CD14-positive monocyte (primary cell): ENCODE data around the gene MPL. TPM values are rescaled to one million over a fixed set of nuclear protein-coding genes. Genes with fewer than 3 reads are reported as not detected.

ENCODE experiments used
- DNase-seq, 3 donors: peaks; one replicate each; pipeline ENCODE4 v3.0.0-alpha.2; 2011 to 2022
- H2AFZ ChIP-seq: 2 replicates; pipeline ENCODE4 v1.6.0; 2012; ENCODE audit warnings: mild to moderate bottlenecking, low read depth, low read length, inconsistent platforms; ENCODE audit not compliant: insufficient read depth, poor library complexity, severe bottlenecking
- H3K27ac ChIP-seq, 2 donors: 1 replicate in 1 of 2; 2 replicates in 1 of 2; pipeline ENCODE4 v1.5.1; 2012 to 2013; ENCODE audit warnings: low read length in 2 of 2, control low read depth in 1 of 2, inconsistent platforms in 1 of 2, low read depth in 1 of 2, mild to moderate bottlenecking in 1 of 2
- H3K27me3 ChIP-seq, 2 donors: one replicate each; pipeline versions ENCODE4 v1.6.0 to v1.6.1; 2011 to 2013; ENCODE audit warnings: low read length in 2 of 2; ENCODE audit not compliant: control insufficient read depth in 2 of 2, insufficient read depth in 2 of 2
- H3K36me3 ChIP-seq, 2 donors: replicated peaks in 1 of 2; 1 replicate in 1 of 2; 2 replicates in 1 of 2; pipeline versions ENCODE4 v1.5.1 to v1.6.1; 2012 to 2013; ENCODE audit warnings: low read length in 2 of 2, control low read depth in 1 of 2, inconsistent platforms in 1 of 2, mild to moderate bottlenecking in 1 of 2; ENCODE audit not compliant: insufficient read depth in 2 of 2, control insufficient read depth in 1 of 2
- H3K4me1 ChIP-seq, 2 donors: 1 replicate in 1 of 2; 2 replicates in 1 of 2; pipeline versions ENCODE4 v1.5.1 to v1.6.1; 2012 to 2013; ENCODE audit warnings: low read length in 2 of 2, control low read depth in 1 of 2, inconsistent platforms in 1 of 2, mild to moderate bottlenecking in 1 of 2, moderate library complexity in 1 of 2; ENCODE audit not compliant: insufficient read depth in 2 of 2, control insufficient read depth in 1 of 2
- H3K4me2 ChIP-seq: replicated peaks from 2 replicates; pipeline ENCODE3; 2012; ENCODE audit warnings: low read length, moderate library complexity, mild to moderate bottlenecking; ENCODE audit not compliant: poor library complexity, severe bottlenecking; ENCODE audit errors: extremely low read depth
- H3K4me3 ChIP-seq, 3 experiments: fragments of 200-600 bp in 1 of 3; sonication (generic) in 1 of 3; replicated peaks in 1 of 3; 1 replicate in 2 of 3; 2 replicates in 1 of 3; pipeline ENCODE4 v1.5.1; 2011 to 2013; ENCODE audit warnings: low read length in 3 of 3, mild to moderate bottlenecking in 3 of 3, control low read depth in 2 of 3, low read depth in 2 of 3, inconsistent platforms in 1 of 3, moderate library complexity in 1 of 3
- H3K79me2 ChIP-seq: 2 replicates; pipeline ENCODE4 v1.6.0; 2012; ENCODE audit warnings: mild to moderate bottlenecking, control low read depth, inconsistent platforms, low read length, moderate library complexity; ENCODE audit not compliant: insufficient read depth
- H3K9ac ChIP-seq: 2 replicates; pipeline ENCODE4 v1.6.0; 2017; ENCODE audit warnings: low read length, mild to moderate bottlenecking; ENCODE audit not compliant: insufficient read depth, poor library complexity, severe bottlenecking
- H3K9me3 ChIP-seq, 2 donors: replicated peaks in 1 of 2; 1 replicate in 1 of 2; 2 replicates in 1 of 2; pipeline versions ENCODE4 v1.5.1 to v1.6.1; 2012 to 2013; ENCODE audit warnings: low read length in 2 of 2, control low read depth in 1 of 2; ENCODE audit not compliant: control insufficient read depth in 1 of 2, insufficient read depth in 1 of 2
- H4K20me1 ChIP-seq: 2 replicates; pipeline ENCODE4 v1.6.0; 2012; ENCODE audit warnings: mild to moderate bottlenecking, low read length, control low read depth, moderate library complexity; ENCODE audit not compliant: insufficient read depth
- H3K27ac Mint-ChIP-seq, 7 donors: one replicate each; pipeline ENCODE4 v1.8.0; 2020; ENCODE audit warnings: mild to moderate bottlenecking in 7 of 7, mixed read lengths in 7 of 7, moderate library complexity in 6 of 7, inconsistent platforms in 2 of 7
- H3K27me3 Mint-ChIP-seq, 3 donors: one replicate each; pipeline ENCODE4 v1.8.0; 2021 to 2022; ENCODE audit warnings: low read depth in 3 of 3, mild to moderate bottlenecking in 3 of 3, mixed read lengths in 3 of 3, moderate library complexity in 3 of 3, inconsistent platforms in 1 of 3
- H3K36me3 Mint-ChIP-seq, 2 donors: one replicate each; pipeline ENCODE4 v1.8.0; 2020; ENCODE audit warnings: mixed read lengths in 2 of 2, inconsistent platforms in 1 of 2, mild to moderate bottlenecking in 1 of 2
- H3K4me1 Mint-ChIP-seq: one replicate; pipeline ENCODE4 v1.8.0; 2020; ENCODE audit warnings: mild to moderate bottlenecking, mixed read lengths
- H3K4me3 Mint-ChIP-seq, 2 donors: one replicate each; pipeline ENCODE4 v1.8.0; 2020; ENCODE audit warnings: mild to moderate bottlenecking in 2 of 2, mixed read lengths in 2 of 2, moderate library complexity in 1 of 2
- H3K9me3 Mint-ChIP-seq, 7 donors: one replicate each; pipeline ENCODE4 v1.8.0; 2020 to 2022; ENCODE audit warnings: mixed read lengths in 7 of 7, mild to moderate bottlenecking in 6 of 7, moderate library complexity in 6 of 7, inconsistent platforms in 2 of 7
- WGBS: methylation state at CpG from one replicate; pipeline ENCODE4 v1.1.5; 2013; ENCODE audit warnings: missing lambda C conversion rate; ENCODE audit not compliant: insufficient coverage; 5-methylcytosine and 5-hydroxymethylcytosine counted together
- intact Hi-C, 2 donors: fragments of 100-400 bp; cut with micrococcal nuclease; formaldehyde crosslinking; loops; one replicate each; pipeline versions ENCODE4 v1.15.0 to v1.15.1; 2023
- polyA plus RNA-seq, 3 donors: library from polyadenylated mRNA; depleted of rRNA in 1 of 3; unstranded in 2 of 3; stranded (reverse) in 1 of 3; fragments of 300-500 nt in 2 of 3; fragments of >200 nt in 1 of 3; fragmentation: Illumina TruSeq in 2 of 3; gene quantifications; 1 replicate in 2 of 3; 2 replicates in 1 of 3; pipeline ENCODE4 v1.2.3, GENCODE V29; 2012 to 2021
- TF ChIP-seq, protein P1 (sequence below): fragments of 200-600 bp; IDR thresholded peaks from one replicate; pipeline ENCODE4 v1.8.0; 2022; ENCODE audit warnings: antibody characterized with exemption, mild to moderate bottlenecking

MPL gene
- polyA plus RNA-seq, 3 donors = not detected

- Mint-ChIP-seq H3K4me1 (peaks cover 3% of the 10 kb centered on the region), H3K9me3 (peaks cover 0 to 2% (median 0%) of the 10 kb centered on the region in 7 donors), H3K27me3 (peaks cover 0 to 4% (median 2%) of the 10 kb centered on the region in 3 donors), H3K27ac (peak overlapping the region in 1 of 7 donors; percentile 2), H3K36me3 (no peaks in the 10 kb centered on the region), H3K4me3 (no peak overlapping the region)
- 96% methylated on average over 3 of the region's 9 CpGs for WGBS
- Histone ChIP-seq H4K20me1 (no peaks in the 10 kb centered on the region), H3K4me3 (no peak overlapping the region), H3K27me3 (no peaks in the 10 kb centered on the region), H3K9ac (no peak overlapping the region), H3K79me2 (no peaks in the 10 kb centered on the region), H3K4me1 (no peaks in the 10 kb centered on the region), H3K9me3 (no peaks in the 10 kb centered on the region), H3K36me3 (no peaks in the 10 kb centered on the region), H3K27ac (no peak overlapping the region), H2AFZ (no peak overlapping the region), H3K4me2 (no peak overlapping the region)
- TF ChIP-seq, protein P1, sequence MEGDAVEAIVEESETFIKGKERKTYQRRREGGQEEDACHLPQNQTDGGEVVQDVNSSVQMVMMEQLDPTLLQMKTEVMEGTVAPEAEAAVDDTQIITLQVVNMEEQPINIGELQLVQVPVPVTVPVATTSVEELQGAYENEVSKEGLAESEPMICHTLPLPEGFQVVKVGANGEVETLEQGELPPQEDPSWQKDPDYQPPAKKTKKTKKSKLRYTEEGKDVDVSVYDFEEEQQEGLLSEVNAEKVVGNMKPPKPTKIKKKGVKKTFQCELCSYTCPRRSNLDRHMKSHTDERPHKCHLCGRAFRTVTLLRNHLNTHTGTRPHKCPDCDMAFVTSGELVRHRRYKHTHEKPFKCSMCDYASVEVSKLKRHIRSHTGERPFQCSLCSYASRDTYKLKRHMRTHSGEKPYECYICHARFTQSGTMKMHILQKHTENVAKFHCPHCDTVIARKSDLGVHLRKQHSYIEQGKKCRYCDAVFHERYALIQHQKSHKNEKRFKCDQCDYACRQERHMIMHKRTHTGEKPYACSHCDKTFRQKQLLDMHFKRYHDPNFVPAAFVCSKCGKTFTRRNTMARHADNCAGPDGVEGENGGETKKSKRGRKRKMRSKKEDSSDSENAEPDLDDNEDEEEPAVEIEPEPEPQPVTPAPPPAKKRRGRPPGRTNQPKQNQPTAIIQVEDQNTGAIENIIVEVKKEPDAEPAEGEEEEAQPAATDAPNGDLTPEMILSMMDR = no peak
- DNase-seq = no peak
- intact Hi-C loops = no loop called here
Measured at GRCh38 chr1:43307458-43308158, 30.0 kb upstream of the MPL start.

DNA sequence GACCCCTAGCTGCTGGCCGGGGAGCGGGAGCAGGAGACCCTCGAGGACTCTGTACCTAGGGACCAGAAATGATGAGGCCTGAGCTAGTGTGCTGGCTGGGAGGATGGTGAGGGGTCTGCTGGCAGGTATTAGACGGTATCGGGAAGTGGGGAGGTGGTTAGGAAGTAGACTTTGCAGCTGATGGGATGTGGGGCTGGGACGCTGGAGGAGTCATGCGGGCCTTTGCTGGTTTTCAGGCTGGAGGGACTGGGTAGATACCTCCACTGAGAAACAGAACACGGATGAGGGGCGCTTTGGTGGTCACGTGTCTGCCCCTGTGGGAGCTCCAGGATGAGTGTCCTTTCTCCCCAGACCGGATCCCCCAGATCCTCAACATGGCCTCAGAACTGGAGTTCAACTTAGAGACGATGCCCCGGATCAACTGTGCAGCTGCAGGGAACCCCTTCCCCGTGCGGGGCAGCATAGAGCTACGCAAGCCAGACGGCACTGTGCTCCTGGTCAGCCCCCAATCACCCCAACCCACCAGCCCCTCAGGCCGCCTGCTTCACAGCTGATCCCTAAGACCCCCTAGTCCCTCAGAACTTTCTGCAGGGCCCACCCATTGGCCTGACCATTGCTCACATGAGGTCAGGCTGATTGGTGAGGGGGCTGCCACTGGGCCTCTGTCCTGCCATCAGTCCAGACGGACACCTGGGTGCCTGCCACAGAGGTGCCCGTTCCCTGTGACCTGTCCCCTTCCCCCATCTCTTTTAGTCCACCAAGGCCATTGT lies 28.8 kb upstream of the MPL start:
- Histone ChIP-seq H3K79me2 (no peaks in the 10 kb centered on the region), H3K27ac (no peak overlapping the region), H3K9me3 (no peaks in the 10 kb centered on the region), H3K4me1 (no peaks in the 10 kb centered on the region), H3K9ac (no peak overlapping the region), H3K4me2 (no peak overlapping the region), H3K36me3 (no peaks in the 10 kb centered on the region), H3K4me3 (no peak overlapping the region), H2AFZ (no peak overlapping the region), H4K20me1 (no peaks in the 10 kb centered on the region), H3K27me3 (no peaks in the 10 kb centered on the region)
- WGBS = 96% methylated on average over 18 of the region's 20 CpGs
- intact Hi-C loops = no loop called here
- Mint-ChIP-seq H3K36me3 (no peaks in the 10 kb centered on the region), H3K4me3 (no peak overlapping the region), H3K27me3 (peaks cover 0 to 3% (median 2%) of the 10 kb centered on the region in 3 donors), H3K4me1 (peaks cover 3% of the 10 kb centered on the region), H3K27ac (peak overlapping the region in 1 of 7 donors; percentile 23), H3K9me3 (peaks cover 0 to 2% (median 0%) of the 10 kb centered on the region in 7 donors)
- no peak for DNase-seq
- TF ChIP-seq, protein P1 = no peak
